HFFc6 (cell line): ENCODE data around the gene ZNF331. TPM values are rescaled to one million over a fixed set of nuclear protein-coding genes. Genes with fewer than 3 reads are reported as not detected.
A peak's percentile ranks its signal among the peaks of the same experiment; 100 is the strongest.

Source experiments
- DNase-seq: peaks from one replicate; pipeline ENCODE4 v3.0.0-alpha.2; 2018
- H3K27ac Mint-ChIP-seq: 2 replicates; pipeline ENCODE4 v1.8.0; 2020; ENCODE audit warnings: mild to moderate bottlenecking, mixed read lengths
- H3K27me3 Mint-ChIP-seq: 2 replicates; pipeline ENCODE4 v1.8.0; 2021; ENCODE audit warnings: mild to moderate bottlenecking, moderate library complexity, mixed read lengths; ENCODE audit not compliant: insufficient read depth
- H3K36me3 Mint-ChIP-seq: 2 replicates; pipeline ENCODE4 v1.8.0; 2021; ENCODE audit warnings: low read depth, mixed read lengths
- H3K4me1 Mint-ChIP-seq: 2 replicates; pipeline ENCODE4 v1.8.0; 2020; ENCODE audit warnings: low read depth, mixed read lengths
- H3K4me3 Mint-ChIP-seq: 2 replicates; pipeline ENCODE4 v1.8.0; 2020; ENCODE audit warnings: mild to moderate bottlenecking, moderate library complexity, mixed read lengths
- H3K9me3 Mint-ChIP-seq: 2 replicates; pipeline ENCODE4 v1.8.0; 2020; ENCODE audit warnings: mild to moderate bottlenecking, mixed read lengths
- CTCF ChIP-seq: fragments of 200-600 bp; sonication (generic); IDR thresholded peaks from 2 replicates; pipeline ENCODE4 v1.5.0; 2021; ENCODE audit warnings: antibody characterized with exemption, mild to moderate bottlenecking
- total RNA-seq, 6 experiments: library from RNA; stranded (reverse); fragmentation: NEBNext Ultra II Directional; extraction: Animal tissue kit (Norgen Biotek cat#: 25700); gene quantifications; 2 replicates in 1 of 6; 3 replicates in 5 of 6; pipeline ENCODE4 v1.2.3, GENCODE V29; 2021

Gene ZNF331
- total RNA-seq, 6 experiments from 2014 or later, result 9.8 to 13.0 (median 11.3) TPM

- H3K36me3 Mint-ChIP-seq, result no peaks in the 10 kb centered on the region
- peaks cover 17% of the 10 kb centered on the region for H3K4me1 Mint-ChIP-seq
- H3K27me3 Mint-ChIP-seq, result peaks cover 10% of the 10 kb centered on the region
- TF ChIP-seq CTCF, result no peak
- H3K27ac Mint-ChIP-seq, result no peak overlapping the region; the same call in 1 of the 2 replicates
- peak overlapping the region; percentile 83 for H3K4me3 Mint-ChIP-seq
- DNase-seq, result no peak
- H3K9me3 Mint-ChIP-seq, result no peaks in the 10 kb centered on the region; the same call in 1 of the 2 replicates
These were observed 33.1 kb upstream of the ZNF331 start for GRCh38 chr19:53504885-53505284.

- Mint-ChIP-seq H3K9me3 (no peaks in the 10 kb centered on the region; the same call in 1 of the 2 replicates), H3K36me3 (no peaks in the 10 kb centered on the region), H3K4me1 (peaks cover 17% of the 10 kb centered on the region), H3K27ac (no peak overlapping the region), H3K27me3 (peaks cover 10% of the 10 kb centered on the region), H3K4me3 (no peak overlapping the region)
- no peak for DNase-seq
- TF ChIP-seq CTCF, result no peak
These were observed 31.2 kb upstream of the ZNF331 start for GRCh38 chr19:53506728-53507127.

- Mint-ChIP-seq H3K4me3 (no peak overlapping the region), H3K27me3 (peaks cover 10% of the 10 kb centered on the region), H3K9me3 (no peaks in the 10 kb centered on the region; the same call in 1 of the 2 replicates), H3K27ac (no peak overlapping the region), H3K36me3 (no peaks in the 10 kb centered on the region), H3K4me1 (peaks cover 17% of the 10 kb centered on the region)
- TF ChIP-seq CTCF, result no peak
- DNase-seq, result no peak
These were observed 30.2 kb upstream of the ZNF331 start for GRCh38 chr19:53507523-53508442.

GRCh38 chr19:53509443-53509842 lies 28.5 kb upstream of the ZNF331 start:
- Mint-ChIP-seq H3K4me3 (no peak overlapping the region), H3K27ac (no peak overlapping the region)
- DNase-seq, result no peak

GRCh38 chr19:53509845-53510244 lies 28.1 kb upstream of the ZNF331 start:
- H3K4me1 Mint-ChIP-seq, result peaks cover 8% of the 10 kb centered on the region
- TF ChIP-seq CTCF, result no peak
- peaks cover 10% of the 10 kb centered on the region for H3K27me3 Mint-ChIP-seq
- no peaks in the 10 kb centered on the region; the same call in 1 of the 2 replicates for H3K9me3 Mint-ChIP-seq
- DNase-seq, result no peak
- H3K4me3 Mint-ChIP-seq, result no peak overlapping the region
- no peaks in the 10 kb centered on the region for H3K36me3 Mint-ChIP-seq
- H3K27ac Mint-ChIP-seq, result no peak overlapping the region

More at GRCh38 chr19:53509443-53509842, 28.5 kb upstream of the ZNF331 start:
- TF ChIP-seq CTCF, result no peak
- H3K9me3 Mint-ChIP-seq, result no peaks in the 10 kb centered on the region; the same call in 1 of the 2 replicates
- peaks cover 10% of the 10 kb centered on the region for H3K27me3 Mint-ChIP-seq
- H3K36me3 Mint-ChIP-seq, result no peaks in the 10 kb centered on the region
- H3K4me1 Mint-ChIP-seq, result peaks cover 12% of the 10 kb centered on the region
